Non-pigmented ciliary epithelial cell (primary cell): ENCODE data around the gene PCDHGA11.
"Not testable (repeated sequence)": the region's sequence is repeated elsewhere in the genome, so short reads cannot be mapped to it uniquely, and the experiment has no call there.

Experiments
- DNase-seq: peaks from one replicate; pipeline ENCODE4 v3.0.0-alpha.2; 2010; ENCODE audit warnings: low read depth

The PCDHGA11 gene

GRCh38 chr5:141420855-141421488 lies at the start of gene PCDHGA11:
Gene PCDHGA11 (plus strand): TSS chr5:141421051. CDS start chr5:141421228, 177 bp downstream.
- DNase-seq = no peak

GRCh38 chr5:141371572-141372475 lies 49.0 kb upstream of the PCDHGA11 start:
- DNase-seq = no peak

GRCh38 chr5:141373673-141374317 lies 47.1 kb upstream of the PCDHGA11 start, which contains the start of gene PCDHGA6:
Gene PCDHGA6 (plus strand): TSS chr5:141373891. CDS start chr5:141374084, 193 bp downstream.
- DNase-seq = no peak

- no peak for DNase-seq
Measured at GRCh38 chr5:141374627-141375026, 46.2 kb upstream of the PCDHGA11 start.

GRCh38 chr5:141375444-141376155 lies 45.3 kb upstream of the PCDHGA11 start:
- not testable (repeated sequence) for DNase-seq

- DNase-seq = no peak
Measured at GRCh38 chr5:141382469-141383294, 38.2 kb upstream of the PCDHGA11 start, which contains the start of gene PCDHGA7. Gene PCDHGA7 (plus strand): TSS chr5:141382742. CDS start chr5:141382900, 158 bp downstream.

GRCh38 chr5:141383345-141383744 lies 37.5 kb upstream of the PCDHGA11 start:
- no peak for DNase-seq

GRCh38 chr5:141384471-141385267 lies 36.2 kb upstream of the PCDHGA11 start:
- DNase-seq = no peak

GRCh38 chr5:141387557-141388311 lies 33.1 kb upstream of the PCDHGA11 start, which contains the start of gene PCDHGB4:
Gene PCDHGB4 (plus strand): TSS chr5:141387698. CDS start chr5:141387885, 187 bp downstream.
- not testable (repeated sequence) for DNase-seq

GRCh38 chr5:141388661-141389060 lies 32.2 kb upstream of the PCDHGA11 start:
- no peak for DNase-seq

- DNase-seq = no peak
Measured at GRCh38 chr5:141389153-141390042, 31.5 kb upstream of the PCDHGA11 start.

- DNase-seq = no peak
Measured at GRCh38 chr5:141392429-141393198, 28.2 kb upstream of the PCDHGA11 start, which contains the start of gene PCDHGA8. Gene PCDHGA8 (plus strand): TSS chr5:141392633. CDS start chr5:141392814, 181 bp downstream.

- no peak for DNase-seq
Measured at GRCh38 chr5:141393267-141393666, 27.6 kb upstream of the PCDHGA11 start.

GRCh38 chr5:141394401-141395187 lies 26.3 kb upstream of the PCDHGA11 start:
- not testable (repeated sequence) for DNase-seq

- DNase-seq = not testable (repeated sequence)
Measured at GRCh38 chr5:141397756-141398551, 22.9 kb upstream of the PCDHGA11 start, which contains the start of gene PCDHGB5. Gene PCDHGB5 (plus strand): TSS chr5:141397947. CDS start chr5:141398128, 181 bp downstream.
